ENCODE results near the gene SLC6A1.

The SLC6A1 gene

DNA sequence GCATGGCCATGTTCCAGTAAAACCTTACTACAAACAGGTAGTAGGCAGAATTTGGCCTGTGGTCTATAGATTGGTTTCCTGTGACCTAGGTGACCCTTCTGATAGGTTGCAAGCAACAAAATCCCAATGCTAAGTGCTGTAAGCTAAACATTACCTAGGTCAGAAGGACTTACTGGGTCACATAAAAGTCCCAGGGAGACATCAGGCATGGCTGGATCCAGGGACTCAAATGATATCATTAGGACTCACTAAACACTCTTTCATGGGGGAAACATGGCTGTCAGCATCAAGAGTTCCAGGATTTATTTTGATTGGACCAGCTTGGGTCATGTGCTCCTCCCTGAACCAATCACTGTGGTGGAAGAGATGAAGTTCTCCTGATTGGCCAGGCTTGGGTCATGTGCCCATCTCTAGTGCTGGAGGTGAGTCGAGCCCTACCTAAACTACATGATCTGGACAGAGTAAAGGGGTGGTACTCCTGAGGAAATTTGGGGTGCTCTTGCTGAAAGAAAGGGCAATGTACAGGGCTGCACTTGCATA, 16.8 kb upstream of the SLC6A1 start:
- TF ChIP-seq, protein P1, sequence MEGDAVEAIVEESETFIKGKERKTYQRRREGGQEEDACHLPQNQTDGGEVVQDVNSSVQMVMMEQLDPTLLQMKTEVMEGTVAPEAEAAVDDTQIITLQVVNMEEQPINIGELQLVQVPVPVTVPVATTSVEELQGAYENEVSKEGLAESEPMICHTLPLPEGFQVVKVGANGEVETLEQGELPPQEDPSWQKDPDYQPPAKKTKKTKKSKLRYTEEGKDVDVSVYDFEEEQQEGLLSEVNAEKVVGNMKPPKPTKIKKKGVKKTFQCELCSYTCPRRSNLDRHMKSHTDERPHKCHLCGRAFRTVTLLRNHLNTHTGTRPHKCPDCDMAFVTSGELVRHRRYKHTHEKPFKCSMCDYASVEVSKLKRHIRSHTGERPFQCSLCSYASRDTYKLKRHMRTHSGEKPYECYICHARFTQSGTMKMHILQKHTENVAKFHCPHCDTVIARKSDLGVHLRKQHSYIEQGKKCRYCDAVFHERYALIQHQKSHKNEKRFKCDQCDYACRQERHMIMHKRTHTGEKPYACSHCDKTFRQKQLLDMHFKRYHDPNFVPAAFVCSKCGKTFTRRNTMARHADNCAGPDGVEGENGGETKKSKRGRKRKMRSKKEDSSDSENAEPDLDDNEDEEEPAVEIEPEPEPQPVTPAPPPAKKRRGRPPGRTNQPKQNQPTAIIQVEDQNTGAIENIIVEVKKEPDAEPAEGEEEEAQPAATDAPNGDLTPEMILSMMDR (conservative IDR thresholded peaks at IDR 0.05; ENCODE audit: low read depth, low read length) = no peak
- no peak for DNase-seq (ENCODE audit: low read depth)
- no peak overlapping the region for H3K4me3 ChIP-seq (ENCODE audit: low read length)

DNA sequence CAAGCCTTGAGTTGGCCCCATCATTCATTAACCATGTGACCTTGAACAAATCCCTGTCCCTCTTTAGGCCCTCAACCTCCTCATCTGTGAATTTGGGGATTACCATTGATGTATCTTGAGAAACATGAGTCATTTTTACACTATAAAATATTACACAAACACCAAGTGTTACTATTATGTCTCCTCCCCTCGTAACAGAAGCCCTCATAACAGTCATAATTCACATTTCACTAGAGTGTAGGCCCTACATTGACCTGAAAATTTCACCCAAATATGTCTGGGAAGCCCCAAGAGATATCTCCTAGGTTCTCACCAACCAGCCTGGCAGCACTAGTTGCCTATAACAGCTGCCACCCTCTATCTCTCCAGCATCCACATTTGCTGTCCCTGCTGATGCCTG, 15.8 kb upstream of the SLC6A1 start:
- TF ChIP-seq, protein P1 (conservative IDR thresholded peaks at IDR 0.05; ENCODE audit: low read depth, low read length) = no peak
- no peak overlapping the region for H3K4me3 ChIP-seq (ENCODE audit: low read length)

DNA sequence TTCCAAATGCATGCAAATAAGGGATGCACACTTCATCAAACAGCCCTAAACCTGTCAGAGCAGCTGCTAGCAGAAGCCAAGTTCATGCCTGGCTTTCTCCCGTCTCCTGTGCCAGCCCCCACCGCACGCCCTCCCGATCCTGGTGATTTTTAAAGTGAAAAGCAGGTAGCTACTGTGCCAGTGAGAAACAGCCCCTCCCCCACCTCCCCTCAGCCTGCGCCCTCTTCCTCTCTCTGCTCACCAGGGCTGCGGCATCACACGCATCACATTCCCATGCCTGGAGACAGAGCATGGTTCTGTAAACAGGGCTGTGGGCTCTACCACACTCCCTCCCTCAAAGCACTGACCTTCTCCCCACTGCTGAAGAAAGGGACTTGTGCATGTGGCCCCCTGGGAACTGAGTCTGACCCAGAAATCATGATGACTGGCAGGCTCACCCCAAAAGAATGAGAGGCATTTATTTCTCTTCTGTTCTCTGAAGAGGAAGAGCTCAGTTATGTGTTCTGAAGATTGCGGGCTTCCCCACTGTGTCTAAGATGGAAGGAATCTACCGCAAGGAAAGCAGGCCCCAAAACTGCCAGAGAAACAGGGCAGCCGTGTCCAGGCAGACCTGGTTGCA, 14.5 kb upstream of the SLC6A1 start:
- H3K4me3 ChIP-seq (ENCODE audit: low read length) = no peak overlapping the region
- DNase-seq (ENCODE audit: low read depth) = no peak
- TF ChIP-seq, protein P1 (conservative IDR thresholded peaks at IDR 0.05; ENCODE audit: low read depth, low read length) = no peak

More for the DNA sequence above, 15.8 kb upstream of the SLC6A1 start:
- no peak for DNase-seq (ENCODE audit: low read depth)

DNA sequence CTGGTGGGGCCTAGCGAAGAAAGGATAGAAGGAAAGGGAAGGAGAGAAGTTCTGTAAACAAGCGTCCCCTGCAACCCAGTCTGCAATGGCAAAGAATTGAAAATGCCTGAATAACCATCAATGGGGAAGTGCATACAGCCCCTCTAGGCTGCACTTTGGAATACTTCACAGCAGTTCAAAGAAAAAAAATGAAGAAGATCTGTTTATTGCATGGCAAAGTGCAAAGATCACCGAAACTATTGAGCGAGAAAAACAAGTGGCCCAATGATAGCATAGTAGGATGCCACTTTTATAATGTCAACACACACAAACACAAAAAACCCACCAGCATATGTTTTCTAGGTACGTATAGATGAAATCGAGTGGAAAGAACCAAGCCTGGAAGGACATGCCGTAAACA, 13.6 kb upstream of the SLC6A1 start:
- no peak overlapping the region for H3K4me3 ChIP-seq (ENCODE audit: low read length)
- TF ChIP-seq, protein P1 (conservative IDR thresholded peaks at IDR 0.05; ENCODE audit: low read depth, low read length) = no peak
- DNase-seq (ENCODE audit: low read depth) = no peak

DNA sequence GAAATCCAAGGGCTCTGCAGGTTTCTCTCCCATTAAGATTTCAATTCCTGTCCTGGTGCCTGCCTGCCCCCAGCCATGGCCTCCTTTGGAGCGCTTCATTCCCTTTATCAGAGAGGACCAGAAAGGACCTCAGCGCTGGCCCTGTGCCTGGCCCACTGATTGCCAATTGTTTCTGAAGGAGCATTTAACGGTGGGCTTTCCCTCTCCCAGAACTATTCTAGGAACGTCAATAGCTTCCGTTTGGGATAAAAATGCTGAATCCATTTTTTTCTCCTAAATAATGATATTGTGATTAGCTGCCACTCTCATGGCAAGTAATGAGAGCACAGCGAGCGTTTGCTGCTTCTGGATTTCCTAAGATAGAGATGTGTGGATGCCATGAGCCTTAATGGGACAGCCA, 12.2 kb upstream of the SLC6A1 start:
- DNase-seq (ENCODE audit: low read depth) = no peak
- no peak overlapping the region for H3K4me3 ChIP-seq (ENCODE audit: low read length)
- TF ChIP-seq, protein P1 (conservative IDR thresholded peaks at IDR 0.05; ENCODE audit: low read depth, low read length) = no peak

DNA sequence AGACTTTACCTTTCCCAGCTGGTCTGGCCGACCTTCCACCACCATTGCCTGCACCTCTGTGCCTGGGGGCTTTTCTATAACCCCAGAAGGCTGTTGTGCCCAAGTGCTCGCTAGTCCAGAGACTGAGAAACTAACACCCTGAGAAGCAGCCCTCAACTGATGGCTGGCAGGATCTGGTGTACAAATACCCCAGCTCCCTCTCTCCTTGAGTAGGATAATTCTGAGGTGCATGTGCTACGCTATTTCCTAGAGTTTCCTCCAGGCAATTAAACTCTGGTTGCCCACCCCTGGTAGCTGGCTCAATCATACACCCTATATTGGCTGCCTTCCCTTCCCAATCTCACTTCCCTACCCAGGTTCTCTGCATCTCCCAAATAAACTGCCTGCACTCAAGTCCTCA, 11.5 kb upstream of the SLC6A1 start:
- no peak overlapping the region for H3K4me3 ChIP-seq (ENCODE audit: low read length)
- DNase-seq (ENCODE audit: low read depth) = no peak
- TF ChIP-seq, protein P1 (conservative IDR thresholded peaks at IDR 0.05; ENCODE audit: low read depth, low read length) = no peak

DNA sequence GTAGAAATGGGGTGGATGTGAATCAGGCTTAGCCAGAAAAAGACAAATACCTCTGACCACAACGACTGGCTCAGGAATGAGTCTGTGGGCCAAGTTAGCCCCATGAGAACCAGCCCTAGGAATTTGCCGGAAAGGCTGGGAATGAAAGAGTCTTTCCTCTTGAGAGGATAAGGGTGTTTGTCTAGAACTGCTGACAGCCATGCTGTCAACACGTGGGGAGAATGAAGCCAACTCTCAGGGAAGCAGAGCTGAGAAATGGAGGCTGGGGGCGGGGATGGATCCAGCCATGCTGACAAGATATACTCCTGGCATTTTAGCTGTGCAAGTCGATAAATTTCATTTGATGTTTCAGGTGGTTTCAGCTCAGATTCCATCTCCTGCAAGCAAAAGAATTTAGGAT, 10.6 kb upstream of the SLC6A1 start:
- H3K4me3 ChIP-seq (ENCODE audit: low read length) = no peak overlapping the region
- no peak for DNase-seq (ENCODE audit: low read depth)
- TF ChIP-seq, protein P1 (conservative IDR thresholded peaks at IDR 0.05; ENCODE audit: low read depth, low read length) = no peak
